Fibroblast of lung (primary cell): Measurements from ENCODE around the gene MYO1D. TPM values are rescaled to one million over a fixed set of nuclear protein-coding genes. Genes with fewer than 3 reads are reported as not detected.

ENCODE experiments used
- DNase-seq, 2 donors: peaks; one replicate each; pipeline versions ENCODE4 v3.0.0 to v3.0.0-alpha.2; 2010; ENCODE audit warnings: low read depth in 2 of 2
- H2AFZ ChIP-seq: 2 replicates; pipeline ENCODE4 v1.5.1; 2012; ENCODE audit warnings: low read length, control low read depth, inconsistent platforms
- H3K27ac ChIP-seq: 2 replicates; pipeline ENCODE4 v1.5.1; 2011; ENCODE audit warnings: low read length, control low read depth; ENCODE audit not compliant: insufficient read depth
- H3K27me3 ChIP-seq: 2 replicates; pipeline ENCODE4 v1.5.1; 2011; ENCODE audit warnings: mild to moderate bottlenecking, low read length; ENCODE audit not compliant: control insufficient read depth, insufficient read depth
- H3K36me3 ChIP-seq: 2 replicates; pipeline ENCODE4 v1.5.1; 2011; ENCODE audit warnings: low read length; ENCODE audit not compliant: control insufficient read depth, insufficient read depth
- H3K4me1 ChIP-seq: 2 replicates; pipeline ENCODE4 v1.5.1; 2011; ENCODE audit warnings: low read length; ENCODE audit not compliant: control insufficient read depth, insufficient read depth; ENCODE audit errors: extremely low read depth
- H3K4me2 ChIP-seq: 2 replicates; pipeline ENCODE4 v1.5.1; 2011; ENCODE audit warnings: low read length, control low read depth; ENCODE audit not compliant: insufficient read depth; ENCODE audit errors: extremely low read depth
- H3K4me3 ChIP-seq, 4 experiments: fragments of 200-600 bp in 1 of 4; sonication (generic) in 1 of 4; replicated peaks in 1 of 4; 2 replicates each; pipeline ENCODE4 v1.5.1; 2011 to 2016; ENCODE audit warnings: low read length in 4 of 4, low read depth in 3 of 4, mild to moderate bottlenecking in 3 of 4, control low read depth in 2 of 4, inconsistent platforms in 1 of 4, mixed read lengths in 1 of 4; ENCODE audit not compliant: insufficient read depth in 1 of 4; ENCODE audit errors: control extremely low read depth in 1 of 4
- H3K79me2 ChIP-seq: 2 replicates; pipeline ENCODE4 v1.5.1; 2012; ENCODE audit warnings: mild to moderate bottlenecking, low read length, inconsistent platforms; ENCODE audit not compliant: control insufficient read depth, insufficient read depth
- H3K9ac ChIP-seq: 2 replicates; pipeline ENCODE4 v1.5.1; 2011; ENCODE audit warnings: mild to moderate bottlenecking, low read length, control low read depth; ENCODE audit not compliant: insufficient read depth
- H3K9me3 ChIP-seq: 2 replicates; pipeline ENCODE4 v1.5.1; 2012; ENCODE audit warnings: low read depth, low read length; ENCODE audit not compliant: control insufficient read depth, insufficient read depth
- H4K20me1 ChIP-seq: 2 replicates; pipeline ENCODE4 v1.5.1; 2011; ENCODE audit warnings: low read length; ENCODE audit not compliant: control insufficient read depth, insufficient read depth; ENCODE audit errors: extremely low read depth
- CTCF ChIP-seq, 2 donors: IDR thresholded peaks in 1 of 2; conservative IDR thresholded peaks in 1 of 2; 1 replicate in 1 of 2; 2 replicates in 1 of 2; pipeline ENCODE4 v1.5.1; 2011 to 2012; ENCODE audit warnings: low read length in 2 of 2, control low read depth in 1 of 2, inconsistent platforms in 1 of 2, low read depth in 1 of 2, mild to moderate bottlenecking in 1 of 2
- EZH2 ChIP-seq: IDR thresholded peaks from 2 replicates; pipeline ENCODE4 v1.5.1; 2012; ENCODE audit warnings: low read length, control low read depth, mild to moderate bottlenecking; ENCODE audit errors: missing control alignments
- polyA plus RNA-seq, 2 donors: library from polyadenylated mRNA; depleted of rRNA in 1 of 2; stranded (reverse) in 1 of 2; unstranded in 1 of 2; fragments of >200 nt; gene quantifications; 2 replicates each; pipeline ENCODE4 v1.2.1, GENCODE V29; 2011 to 2012; ENCODE audit warnings: missing spikeins in 1 of 2
- total RNA-seq: library from RNA; depleted of rRNA; stranded (reverse); fragments of >200 nt; gene quantifications from 2 replicates; pipeline ENCODE4 v1.2.1, GENCODE V29; 2014

MYO1D gene
- total and polyA plus RNA-seq, 2 donors (not counting 1 experiment from before 2014, with no cell fraction given) = 35.0 to 46.6 TPM

- H3K4me3 ChIP-seq = no peak overlapping the region
- no peak for DNase-seq
- H4K20me1 ChIP-seq = no peaks in the 10 kb centered on the region
- no peaks in the 10 kb centered on the region for H3K79me2 ChIP-seq
- TF ChIP-seq CTCF (conservative IDR thresholded peaks at IDR 0.05 in 1 of 2, IDR thresholded peaks at IDR 0.05 in 1 of 2; ENCODE audit: low read depth in 1 of 2, low read length in 2 of 2) (no peak), EZH2 (no peak)
- H3K36me3 ChIP-seq = no peaks in the 10 kb centered on the region
- H3K27ac ChIP-seq = no peak overlapping the region
- no peak overlapping the region for H3K4me2 ChIP-seq
- H3K27me3 ChIP-seq = no peaks in the 10 kb centered on the region
- H3K4me1 ChIP-seq = no peaks in the 10 kb centered on the region
- no peak overlapping the region for H2AFZ ChIP-seq
- no peaks in the 10 kb centered on the region for H3K9me3 ChIP-seq
- H3K9ac ChIP-seq = no peak overlapping the region
Observed at GRCh38 chr17:32622540-32622939, 254.4 kb downstream of the MYO1D start.

- no peak overlapping the region for H3K27ac ChIP-seq
- H3K4me2 ChIP-seq = no peak overlapping the region
- no peak overlapping the region for H3K9ac ChIP-seq
- no peak overlapping the region for H2AFZ ChIP-seq
- H3K79me2 ChIP-seq = no peaks in the 10 kb centered on the region
- no peaks in the 10 kb centered on the region for H3K27me3 ChIP-seq
- peak in 1 of 2 donors; percentile 14 for DNase-seq
- no peaks in the 10 kb centered on the region for H3K36me3 ChIP-seq
- H4K20me1 ChIP-seq = no peaks in the 10 kb centered on the region
- no peaks in the 10 kb centered on the region for H3K4me1 ChIP-seq
- TF ChIP-seq EZH2 (no peak), CTCF (conservative IDR thresholded peaks at IDR 0.05 in 1 of 2, IDR thresholded peaks at IDR 0.05 in 1 of 2; ENCODE audit: low read depth in 1 of 2, low read length in 2 of 2) (no peak)
- H3K9me3 ChIP-seq = no peaks in the 10 kb centered on the region
- H3K4me3 ChIP-seq = no peak overlapping the region
Observed at GRCh38 chr17:32621612-32622312, 255.2 kb downstream of the MYO1D start.

- Histone ChIP-seq H3K27ac (no peak overlapping the region), H4K20me1 (no peaks in the 10 kb centered on the region), H3K4me1 (no peaks in the 10 kb centered on the region), H2AFZ (no peak overlapping the region), H3K4me3 (no peak overlapping the region), H3K4me2 (no peak overlapping the region), H3K9me3 (no peaks in the 10 kb centered on the region), H3K9ac (no peak overlapping the region), H3K79me2 (no peaks in the 10 kb centered on the region), H3K36me3 (no peaks in the 10 kb centered on the region), H3K27me3 (no peaks in the 10 kb centered on the region)
- TF ChIP-seq EZH2 (no peak), CTCF (conservative IDR thresholded peaks at IDR 0.05 in 1 of 2, IDR thresholded peaks at IDR 0.05 in 1 of 2; ENCODE audit: low read depth in 1 of 2, low read length in 2 of 2) (no peak)
- no peak for DNase-seq
Observed at GRCh38 chr17:32615326-32615725, 261.6 kb downstream of the MYO1D start.
